Esophagus (tissue), 2 donors: ENCODE results near the gene SLC4A1. TPM values are rescaled to one million over a fixed set of nuclear protein-coding genes. Genes with fewer than 3 reads are reported as not detected.
A peak's percentile ranks its signal among the peaks of the same experiment; 100 is the strongest.

Experiments
- H3K27ac ChIP-seq, 2 donors: one replicate each; pipeline ENCODE4 v1.5.1; 2013; ENCODE audit warnings: low read depth in 2 of 2, mild to moderate bottlenecking in 2 of 2, inconsistent platforms in 1 of 2, low read length in 1 of 2, moderate library complexity in 1 of 2
- H3K27me3 ChIP-seq, 2 donors: one replicate each; pipeline ENCODE4 v1.6.1; 2013; ENCODE audit warnings: low read length in 2 of 2, control low read depth in 1 of 2, mild to moderate bottlenecking in 1 of 2; ENCODE audit not compliant: insufficient read depth in 2 of 2, control insufficient read depth in 1 of 2
- H3K36me3 ChIP-seq, 2 donors: one replicate each; pipeline ENCODE4 v1.6.1; 2013; ENCODE audit warnings: low read length in 1 of 2; ENCODE audit not compliant: control insufficient read depth in 2 of 2, insufficient read depth in 2 of 2
- H3K4me1 ChIP-seq, 2 donors: one replicate each; pipeline ENCODE4 v1.6.1; 2013; ENCODE audit warnings: low read length in 1 of 2; ENCODE audit not compliant: control insufficient read depth in 2 of 2, insufficient read depth in 2 of 2
- H3K4me3 ChIP-seq, 2 donors: one replicate each; pipeline ENCODE4 v1.5.1; 2013; ENCODE audit warnings: low read length in 2 of 2, mild to moderate bottlenecking in 2 of 2, low read depth in 1 of 2, moderate library complexity in 1 of 2
- H3K9me3 ChIP-seq, 2 donors: one replicate each; pipeline ENCODE4 v1.6.1; 2013; ENCODE audit warnings: mild to moderate bottlenecking in 2 of 2, low read depth in 1 of 2, low read length in 1 of 2, moderate library complexity in 1 of 2; ENCODE audit not compliant: control insufficient read depth in 2 of 2, insufficient read depth in 1 of 2
- WGBS, 2 donors: extraction: QIAGEN DNeasy Blood & Tissue Kit; methylation state at CpG; one replicate each; pipeline ENCODE4 v1.1.7; 2013; 5-methylcytosine and 5-hydroxymethylcytosine counted together
- polyA plus RNA-seq, 2 donors: library from polyadenylated mRNA; stranded (reverse); fragments of 200-250 nt; gene quantifications; one replicate each; pipeline ENCODE4 v1.2.3, GENCODE V29; 2013
- donor health status: healthy with polysubstance abuse.
- donor health status: Bipolar disorder and iron deficiency.

Gene SLC4A1
- polyA plus RNA-seq, 2 donors = not detected

GRCh38 chr17:44223541-44224071 lies 44.3 kb downstream of the SLC4A1 start:
- WGBS, 2 donors = 21 to 26% methylated on average over 7 of the region's 7 CpGs
- Histone ChIP-seq H3K9me3 (no peaks in the 10 kb centered on the region), H3K36me3 (no peaks in the 10 kb centered on the region), H3K27ac (peak overlapping the region; percentile 29 to 45), H3K4me1 (peaks cover 4% of the 10 kb centered on the region in 2 donors), H3K27me3 (no peaks in the 10 kb centered on the region), H3K4me3 (no peak overlapping the region)

- WGBS, 2 donors = 3 to 6% methylated on average over 29 to 36 of the region's 36 CpGs
- no peaks in the 10 kb centered on the region for H3K36me3 ChIP-seq
- no peaks in the 10 kb centered on the region for H3K27me3 ChIP-seq
- peak overlapping the region; percentile 85 to 95 for H3K4me3 ChIP-seq
- peaks cover 4 to 12% of the 10 kb centered on the region in 2 donors for H3K4me1 ChIP-seq
- no peaks in the 10 kb centered on the region for H3K9me3 ChIP-seq
- peak overlapping the region; percentile 99 to 100 for H3K27ac ChIP-seq
Measured at GRCh38 chr17:44222112-44222869, 45.6 kb downstream of the SLC4A1 start.

- H3K9me3 ChIP-seq = no peaks in the 10 kb centered on the region
- peaks cover 0 to 2% of the 10 kb centered on the region in 2 donors for H3K36me3 ChIP-seq
- H3K4me1 ChIP-seq = peaks cover 4 to 12% of the 10 kb centered on the region in 2 donors
- H3K27ac ChIP-seq = peak overlapping the region; percentile 99 to 100
- H3K4me3 ChIP-seq = peak overlapping the region; percentile 85 to 95
- 0 to 1% methylated on average over 17 of the region's 17 CpGs for WGBS, 2 donors
- no peaks in the 10 kb centered on the region for H3K27me3 ChIP-seq
Measured at GRCh38 chr17:44221862-44222111, 46.1 kb downstream of the SLC4A1 start.

GRCh38 chr17:44221084-44221861 lies 46.7 kb downstream of the SLC4A1 start:
- WGBS, 2 donors = 0 to 1% methylated on average over 54 of the region's 54 CpGs
- H3K36me3 ChIP-seq = peaks cover under 1 to 7% of the 10 kb centered on the region in 2 donors
- H3K27me3 ChIP-seq = no peaks in the 10 kb centered on the region
- no peaks in the 10 kb centered on the region for H3K9me3 ChIP-seq
- peaks cover 4 to 15% of the 10 kb centered on the region in 2 donors for H3K4me1 ChIP-seq
- peak overlapping the region; percentile 99 to 100 for H3K27ac ChIP-seq
- peak overlapping the region; percentile 85 to 95 for H3K4me3 ChIP-seq

- H3K9me3 ChIP-seq = no peaks in the 10 kb centered on the region
- H3K4me1 ChIP-seq = peaks cover 4 to 15% of the 10 kb centered on the region in 2 donors
- 0% methylated on average over 68 to 108 of the region's 108 CpGs for WGBS, 2 donors
Measured at GRCh38 chr17:44220213-44221083, 47.5 kb downstream of the SLC4A1 start.

GRCh38 chr17:44219616-44220212 lies 48.2 kb downstream of the SLC4A1 start, which contains the start of gene UBTF:
UBTF (minus strand) TSS chr17:44219675; CDS start chr17:44218229, 1,446 bp downstream.
- H3K27ac ChIP-seq = peak within 1 kb of the TSS; percentile 99 to 100
- H3K9me3 ChIP-seq = no peaks in the 10 kb centered on the region
- H3K36me3 ChIP-seq = peaks cover 8 to 21% of the 10 kb centered on the region in 2 donors
- H3K4me3 ChIP-seq = peak within 1 kb of the TSS; percentile 85 to 95
- no peaks in the 10 kb centered on the region for H3K27me3 ChIP-seq
- H3K4me1 ChIP-seq = peaks cover 4 to 15% of the 10 kb centered on the region in 2 donors
- 1% methylated on average over 22 to 76 of the region's 76 CpGs for WGBS, 2 donors

More at GRCh38 chr17:44220213-44221083, 47.5 kb downstream of the SLC4A1 start:
- H3K27ac ChIP-seq = peak overlapping the region; percentile 99 to 100
- peaks cover 8 to 15% of the 10 kb centered on the region in 2 donors for H3K36me3 ChIP-seq
- no peaks in the 10 kb centered on the region for H3K27me3 ChIP-seq
- peak overlapping the region; percentile 85 to 95 for H3K4me3 ChIP-seq

- no peaks in the 10 kb centered on the region for H3K9me3 ChIP-seq
- H3K4me3 ChIP-seq = peak overlapping the region; percentile 85 to 95
- H3K36me3 ChIP-seq = peaks cover 8 to 27% of the 10 kb centered on the region in 2 donors
- H3K4me1 ChIP-seq = peaks cover 4 to 15% of the 10 kb centered on the region in 2 donors
- WGBS, 2 donors = 0% methylated on average over 56 to 73 of the region's 73 CpGs
- H3K27ac ChIP-seq = peak overlapping the region; percentile 99 to 100
- no peaks in the 10 kb centered on the region for H3K27me3 ChIP-seq
Measured at GRCh38 chr17:44219108-44219615, 48.8 kb downstream of the SLC4A1 start.

GRCh38 chr17:44218344-44219107 lies 49.4 kb downstream of the SLC4A1 start:
- WGBS, 2 donors = 1% methylated on average over 14 to 88 of the region's 89 CpGs
- H3K36me3 ChIP-seq = peaks cover 8 to 29% of the 10 kb centered on the region in 2 donors
- H3K9me3 ChIP-seq = no peaks in the 10 kb centered on the region
- H3K4me3 ChIP-seq = peak overlapping the region; percentile 85 to 95
- H3K27ac ChIP-seq = peak overlapping the region; percentile 99 to 100
- H3K27me3 ChIP-seq = no peaks in the 10 kb centered on the region
- H3K4me1 ChIP-seq = peaks cover 4 to 15% of the 10 kb centered on the region in 2 donors
